HCT116 (cell line): ENCODE results near the gene LHFPL6. TPM values are rescaled to one million over a fixed set of nuclear protein-coding genes. Genes with fewer than 3 reads are reported as not detected.

Source experiments
- ATAC-seq: fragments of 200-7000 bp; cut with Tn5 transposase; 2 replicates; pipeline ENCODE4 v1.9.1; 2020; ENCODE audit warnings: mild to moderate bottlenecking, moderate library complexity
- BruUV-seq: library from RNA; stranded (reverse); fragments of 400-500 nt; replicated peaks from 2 replicates; lab custom pipeline; 2021; lab: Mats Ljungman, UMichigan
- CTCF ChIA-PET: fragments of 300-600 bp; sonication (Branson Sonifier 250); formaldehyde crosslinking; loops from one replicate; lab custom pipeline; 2021; ENCODE audit warnings: antibody characterized with exemption; lab: Charles Lee
- POLR2A ChIA-PET: fragments of 300-600, 350-600 bp; sonication (Branson Sonifier 250); formaldehyde crosslinking; loops from one replicate; lab custom pipeline; 2021; ENCODE audit warnings: antibody characterized with exemption; lab: Charles Lee
- RAD21 ChIA-PET, 2 experiments: fragments of 300-600 bp; sonication (Branson Sonifier 250); formaldehyde crosslinking; loops; one replicate each; lab custom pipeline; 2023; ENCODE audit warnings: low total read pairs in 2 of 2; ENCODE audit not compliant: uncharacterized antibody in 2 of 2, unreplicated experiment in 2 of 2, low non-redundant PET in 1 of 2; lab: Charles Lee
- DNase-seq: peaks from one replicate; pipeline ENCODE4 v3.0.0-alpha.2; 2010; ENCODE audit warnings: low read depth, low spot score
- H2AFZ ChIP-seq: fragments of 200-600 bp; shearing (Covaris generic), sonication (generic); 2 replicates; pipeline ENCODE4 v1.6.1; 2017; ENCODE audit warnings: low read depth, mixed run types, mixed read lengths, antibody characterized with exemption, low read length; ENCODE audit not compliant: poor library complexity, severe bottlenecking
- H3K27ac ChIP-seq: 2 replicates; pipeline ENCODE4 v1.5.1; 2012; ENCODE audit warnings: low read depth, low read length
- H3K27me3 ChIP-seq: fragments of 200-600 bp; sonication (generic); 2 replicates; pipeline ENCODE4 v1.6.1; 2016; ENCODE audit warnings: mixed run types, low read length, mixed read lengths; ENCODE audit not compliant: insufficient read depth
- H3K36me3 ChIP-seq, 2 experiments: fragments of 200-500 bp in 1 of 2; fragments of 200-600 bp in 1 of 2; sonication (Bioruptor generic) in 1 of 2; sonication (generic) in 1 of 2; 2 replicates each; pipeline versions ENCODE4 v1.5.1 to v1.6.1; 2014 to 2016; ENCODE audit warnings: low read length in 2 of 2, inconsistent platforms in 1 of 2, mixed read lengths in 1 of 2, mixed run types in 1 of 2; ENCODE audit not compliant: insufficient read depth in 2 of 2, control insufficient read depth in 1 of 2
- H3K4me1 ChIP-seq, 2 experiments: fragments of 200-600 bp in 1 of 2; sonication (generic) in 1 of 2; 2 replicates each; pipeline versions ENCODE4 v1.5.1 to v1.6.1; 2012 to 2017; ENCODE audit warnings: low read length in 2 of 2, inconsistent platforms in 1 of 2, mild to moderate bottlenecking in 1 of 2, mixed read lengths in 1 of 2, mixed run types in 1 of 2, moderate library complexity in 1 of 2; ENCODE audit not compliant: insufficient read depth in 2 of 2, control insufficient read depth in 1 of 2
- H3K4me2 ChIP-seq: fragments of 200-600 bp; sonication (generic); 2 replicates; pipeline ENCODE4 v1.6.1; 2017; ENCODE audit warnings: mixed run types, low read length, mixed read lengths
- H3K4me3 ChIP-seq, 2 experiments: fragments of 200-600 bp in 1 of 2; sonication (generic) in 1 of 2; replicated peaks in 1 of 2; 2 replicates each; pipeline ENCODE4 v1.5.1; 2011 to 2016; ENCODE audit warnings: low read length in 2 of 2, control low read depth in 1 of 2, low read depth in 1 of 2, mild to moderate bottlenecking in 1 of 2, mixed read lengths in 1 of 2, mixed run types in 1 of 2
- H3K79me2 ChIP-seq: fragments of 200-600 bp; sonication (generic); 2 replicates; pipeline ENCODE4 v1.6.1; 2017; ENCODE audit warnings: mild to moderate bottlenecking, mixed run types, low read length, moderate library complexity, mixed read lengths; ENCODE audit not compliant: insufficient read depth
- H3K9ac ChIP-seq: fragments of 200-600 bp; sonication (generic); 2 replicates; pipeline ENCODE4 v1.6.1; 2016; ENCODE audit warnings: low read length, mixed read lengths
- H3K9me2 ChIP-seq: fragments of 200-600 bp; sonication (generic), shearing (Covaris generic); 2 replicates; pipeline ENCODE4 v1.6.1; 2017; ENCODE audit warnings: mixed run types, mild to moderate bottlenecking, moderate library complexity; ENCODE audit not compliant: insufficient read depth
- H3K9me3 ChIP-seq, 2 experiments: fragments of 200-500 bp in 1 of 2; fragments of 200-600 bp in 1 of 2; sonication (Bioruptor generic) in 1 of 2; sonication (generic) in 1 of 2; 2 replicates each; pipeline ENCODE4 v1.6.1; 2014 to 2017; ENCODE audit warnings: low read length in 2 of 2, mixed read lengths in 2 of 2, inconsistent platforms in 1 of 2, low read depth in 1 of 2, mild to moderate bottlenecking in 1 of 2, mixed run types in 1 of 2, moderate library complexity in 1 of 2; ENCODE audit not compliant: control insufficient read depth in 1 of 2, insufficient read depth in 1 of 2
- H4K20me1 ChIP-seq: fragments of 200-600 bp; sonication (generic), shearing (Covaris generic); 2 replicates; pipeline ENCODE4 v1.6.1; 2017; ENCODE audit warnings: mixed run types, mild to moderate bottlenecking, moderate library complexity; ENCODE audit not compliant: insufficient read depth
- CBX3 ChIP-seq: IDR thresholded peaks from 2 replicates; pipeline ENCODE4 v1.6.1; 2012; ENCODE audit warnings: low read depth
- CEBPB ChIP-seq: IDR thresholded peaks from 2 replicates; pipeline ENCODE4 v1.6.1; 2012; ENCODE audit warnings: low read depth
- EGR1 ChIP-seq: IDR thresholded peaks from 2 replicates; pipeline ENCODE4 v1.6.1; 2012; ENCODE audit warnings: low read depth
- ELF1 ChIP-seq: IDR thresholded peaks from 2 replicates; pipeline ENCODE4 v1.6.1; 2012; ENCODE audit warnings: low read depth, borderline replicate concordance
- JUND ChIP-seq: IDR thresholded peaks from 2 replicates; pipeline ENCODE4 v1.6.1; 2012
- POLR2A ChIP-seq: IDR thresholded peaks from 2 replicates; pipeline ENCODE4 v1.7.0; 2011; ENCODE audit warnings: borderline replicate concordance; ENCODE audit not compliant: insufficient read depth, insufficient read length; ENCODE audit errors: extremely low read depth
- POLR2AphosphoS5 ChIP-seq: IDR thresholded peaks from 2 replicates; pipeline ENCODE4 v1.6.1; 2011; ENCODE audit warnings: mild to moderate bottlenecking, low read depth, low read length, moderate library complexity
- SIN3A ChIP-seq: IDR thresholded peaks from 2 replicates; pipeline ENCODE4 v1.6.1; 2012; ENCODE audit warnings: low read depth
- TCF7L2 ChIP-seq: IDR thresholded peaks from 2 replicates; pipeline ENCODE4 v1.7.0; 2011; ENCODE audit warnings: borderline replicate concordance, inconsistent platforms; ENCODE audit not compliant: insufficient read depth, insufficient read length; ENCODE audit errors: extremely low read depth
- YY1 ChIP-seq: IDR thresholded peaks from 2 replicates; pipeline ENCODE4 v1.6.1; 2011; ENCODE audit warnings: low read length, low read depth, moderate library complexity, mild to moderate bottlenecking; ENCODE audit not compliant: insufficient replicate concordance; ENCODE audit errors: extremely low read depth
- ZNF274 ChIP-seq: fragments of 200-500 bp; sonication (Bioruptor generic); IDR thresholded peaks from 2 replicates; pipeline ENCODE4 v1.6.1; 2014; ENCODE audit warnings: mild to moderate bottlenecking, low read depth, low read length, inconsistent platforms
- intact Hi-C: fragments of 100-400 bp; cut with micrococcal nuclease; formaldehyde crosslinking; loops from 2 replicates; pipeline ENCODE4 v1.10.0; 2022
- total RNA-seq: library from RNA; stranded (reverse); gene quantifications from one replicate; pipeline ENCODE4 v1.2.1, GENCODE V29; 2021; ENCODE audit not compliant: unreplicated experiment
- TF ChIP-seq, protein P1 (sequence below): IDR thresholded peaks from 2 replicates; pipeline ENCODE4 v1.6.1; 2012
- TF ChIP-seq, protein P2 (sequence below), 3 experiments: fragments of 200-600 bp in 1 of 3; sonication (generic) in 1 of 3; IDR thresholded peaks in 2 of 3; conservative IDR thresholded peaks in 1 of 3; 2 replicates each; pipeline ENCODE4 v1.5.1; 2012 to 2017; ENCODE audit warnings: low read depth in 2 of 3, low read length in 2 of 3, antibody characterized with exemption in 1 of 3, borderline replicate concordance in 1 of 3, control low read depth in 1 of 3, mild to moderate bottlenecking in 1 of 3, mixed read lengths in 1 of 3, mixed run types in 1 of 3, moderate library complexity in 1 of 3; ENCODE audit not compliant: insufficient read depth in 1 of 3
- TF ChIP-seq, protein P3 (sequence below): IDR thresholded peaks from 2 replicates; pipeline ENCODE4 v1.6.1; 2012; ENCODE audit warnings: low read depth

Gene LHFPL6
- total RNA-seq, 1 experiment from 2014 or later: 0.22 TPM

DNA sequence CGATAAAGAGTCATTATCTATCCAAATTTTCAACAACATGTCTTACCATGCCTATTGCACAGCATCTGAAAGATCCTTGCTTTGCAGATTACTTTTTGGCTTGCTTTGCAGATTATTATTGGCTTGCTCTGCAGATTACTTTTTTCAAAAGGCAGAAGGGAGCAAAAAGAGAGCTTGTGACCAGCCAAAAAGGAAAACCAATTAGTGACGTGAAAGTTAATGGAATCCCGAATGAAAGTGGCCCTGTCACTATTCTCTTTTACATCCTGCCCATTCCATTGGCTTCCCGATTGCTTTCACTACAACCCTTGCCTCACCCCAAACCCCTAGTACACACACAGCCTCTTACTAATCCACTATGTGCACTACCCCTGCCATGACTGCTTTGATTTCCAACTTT, 81.3 kb downstream of the LHFPL6 start:
- Histone ChIP-seq H2AFZ (no peak overlapping the region), H4K20me1 (no peaks in the 10 kb centered on the region)
- TF ChIP-seq YY1: no peak
- TF ChIP-seq, protein P1, sequence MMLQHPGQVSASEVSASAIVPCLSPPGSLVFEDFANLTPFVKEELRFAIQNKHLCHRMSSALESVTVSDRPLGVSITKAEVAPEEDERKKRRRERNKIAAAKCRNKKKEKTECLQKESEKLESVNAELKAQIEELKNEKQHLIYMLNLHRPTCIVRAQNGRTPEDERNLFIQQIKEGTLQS: no peak
- TF ChIP-seq TCF7L2: no peak
- no peak for TF ChIP-seq CBX3
- TF ChIP-seq JUND: no peak
- TF ChIP-seq, protein P2, sequence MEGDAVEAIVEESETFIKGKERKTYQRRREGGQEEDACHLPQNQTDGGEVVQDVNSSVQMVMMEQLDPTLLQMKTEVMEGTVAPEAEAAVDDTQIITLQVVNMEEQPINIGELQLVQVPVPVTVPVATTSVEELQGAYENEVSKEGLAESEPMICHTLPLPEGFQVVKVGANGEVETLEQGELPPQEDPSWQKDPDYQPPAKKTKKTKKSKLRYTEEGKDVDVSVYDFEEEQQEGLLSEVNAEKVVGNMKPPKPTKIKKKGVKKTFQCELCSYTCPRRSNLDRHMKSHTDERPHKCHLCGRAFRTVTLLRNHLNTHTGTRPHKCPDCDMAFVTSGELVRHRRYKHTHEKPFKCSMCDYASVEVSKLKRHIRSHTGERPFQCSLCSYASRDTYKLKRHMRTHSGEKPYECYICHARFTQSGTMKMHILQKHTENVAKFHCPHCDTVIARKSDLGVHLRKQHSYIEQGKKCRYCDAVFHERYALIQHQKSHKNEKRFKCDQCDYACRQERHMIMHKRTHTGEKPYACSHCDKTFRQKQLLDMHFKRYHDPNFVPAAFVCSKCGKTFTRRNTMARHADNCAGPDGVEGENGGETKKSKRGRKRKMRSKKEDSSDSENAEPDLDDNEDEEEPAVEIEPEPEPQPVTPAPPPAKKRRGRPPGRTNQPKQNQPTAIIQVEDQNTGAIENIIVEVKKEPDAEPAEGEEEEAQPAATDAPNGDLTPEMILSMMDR (IDR thresholded peaks at IDR 0.05 in 2 of 3, conservative IDR thresholded peaks at IDR 0.05 in 1 of 3; ENCODE audit: borderline replicate concordance in 1 of 3, insufficient read depth in 1 of 3, low read depth in 2 of 3, low read length in 2 of 3): no peak
- TF ChIP-seq, protein P3, sequence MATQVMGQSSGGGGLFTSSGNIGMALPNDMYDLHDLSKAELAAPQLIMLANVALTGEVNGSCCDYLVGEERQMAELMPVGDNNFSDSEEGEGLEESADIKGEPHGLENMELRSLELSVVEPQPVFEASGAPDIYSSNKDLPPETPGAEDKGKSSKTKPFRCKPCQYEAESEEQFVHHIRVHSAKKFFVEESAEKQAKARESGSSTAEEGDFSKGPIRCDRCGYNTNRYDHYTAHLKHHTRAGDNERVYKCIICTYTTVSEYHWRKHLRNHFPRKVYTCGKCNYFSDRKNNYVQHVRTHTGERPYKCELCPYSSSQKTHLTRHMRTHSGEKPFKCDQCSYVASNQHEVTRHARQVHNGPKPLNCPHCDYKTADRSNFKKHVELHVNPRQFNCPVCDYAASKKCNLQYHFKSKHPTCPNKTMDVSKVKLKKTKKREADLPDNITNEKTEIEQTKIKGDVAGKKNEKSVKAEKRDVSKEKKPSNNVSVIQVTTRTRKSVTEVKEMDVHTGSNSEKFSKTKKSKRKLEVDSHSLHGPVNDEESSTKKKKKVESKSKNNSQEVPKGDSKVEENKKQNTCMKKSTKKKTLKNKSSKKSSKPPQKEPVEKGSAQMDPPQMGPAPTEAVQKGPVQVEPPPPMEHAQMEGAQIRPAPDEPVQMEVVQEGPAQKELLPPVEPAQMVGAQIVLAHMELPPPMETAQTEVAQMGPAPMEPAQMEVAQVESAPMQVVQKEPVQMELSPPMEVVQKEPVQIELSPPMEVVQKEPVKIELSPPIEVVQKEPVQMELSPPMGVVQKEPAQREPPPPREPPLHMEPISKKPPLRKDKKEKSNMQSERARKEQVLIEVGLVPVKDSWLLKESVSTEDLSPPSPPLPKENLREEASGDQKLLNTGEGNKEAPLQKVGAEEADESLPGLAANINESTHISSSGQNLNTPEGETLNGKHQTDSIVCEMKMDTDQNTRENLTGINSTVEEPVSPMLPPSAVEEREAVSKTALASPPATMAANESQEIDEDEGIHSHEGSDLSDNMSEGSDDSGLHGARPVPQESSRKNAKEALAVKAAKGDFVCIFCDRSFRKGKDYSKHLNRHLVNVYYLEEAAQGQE: no peak
- no peak for TF ChIP-seq CEBPB
- no peak for TF ChIP-seq POLR2AphosphoS5
- TF ChIP-seq SIN3A: no peak
- TF ChIP-seq ZNF274: no peak
- TF ChIP-seq POLR2A: no peak
- no peak for TF ChIP-seq ELF1
- no peak for TF ChIP-seq EGR1
- TF ChIP-seq, all 23 proteins: peak for 0
- Histone ChIP-seq H3K79me2 (no peaks in the 10 kb centered on the region), H3K9me3 (no peaks in the 10 kb centered on the region), H3K9me2 (no peaks in the 10 kb centered on the region), H3K27me3 (no peaks in the 10 kb centered on the region), H3K27ac (no peak overlapping the region), H3K4me3 (no peak overlapping the region), H3K9ac (no peak overlapping the region), H3K36me3 (no peaks in the 10 kb centered on the region), H3K4me1 (no peaks in the 10 kb centered on the region), H3K4me2 (no peak overlapping the region)
- no TSS peak for BruUV-seq
- DNase-seq (no peak), ATAC-seq (no peak)
- POLR2A ChIA-PET: no interaction called here
- RAD21 ChIA-PET: no interaction called here
- intact Hi-C loops: no loop called here
- CTCF ChIA-PET: no interaction called here
